ENCODE data around the gene PPP2R2B.

PPP2R2B gene

GRCh38 chr5:146672866-146673265 lies 205.7 kb downstream of the PPP2R2B start:
- DNase-seq (ENCODE audit: low read depth, low spot score): no peak
- H3K4me3 ChIP-seq (ENCODE audit: insufficient read length, low read depth): no peak overlapping the region
- H3K4me1 ChIP-seq (ENCODE audit: insufficient read depth, insufficient read length): no peaks in the 10 kb centered on the region
- no peak overlapping the region for H3K9ac ChIP-seq (ENCODE audit: insufficient read length, low read depth)
- TF ChIP-seq ZNF274 (IDR thresholded peaks at IDR 0.05; ENCODE audit: low read depth, low read length) (no peak), SUZ12 (IDR thresholded peaks at IDR 0.05; ENCODE audit: extremely low read depth, insufficient read depth, insufficient read length) (no peak), YY1 (IDR thresholded peaks at IDR 0.05; ENCODE audit: insufficient read depth, insufficient read length) (no peak)
- H3K36me3 ChIP-seq (ENCODE audit: insufficient read depth, insufficient read length, low read length): no peaks in the 10 kb centered on the region
- no peaks in the 10 kb centered on the region for H3K9me3 ChIP-seq (ENCODE audit: insufficient read depth, low read length)
- H3K27me3 ChIP-seq (ENCODE audit: insufficient read depth, insufficient read length): no peaks in the 10 kb centered on the region

GRCh38 chr5:146671561-146672295 lies 206.8 kb downstream of the PPP2R2B start:
- Histone ChIP-seq H3K9me3 (ENCODE audit: insufficient read depth, low read length) (no peaks in the 10 kb centered on the region), H3K36me3 (ENCODE audit: insufficient read depth, insufficient read length, low read length) (no peaks in the 10 kb centered on the region), H3K9ac (ENCODE audit: insufficient read length, low read depth) (no peak overlapping the region), H3K4me3 (ENCODE audit: insufficient read length, low read depth) (no peak overlapping the region), H3K27me3 (ENCODE audit: insufficient read depth, insufficient read length) (no peaks in the 10 kb centered on the region), H3K4me1 (ENCODE audit: insufficient read depth, insufficient read length) (no peaks in the 10 kb centered on the region)
- DNase-seq (ENCODE audit: low read depth, low spot score): no peak
- TF ChIP-seq YY1 (IDR thresholded peaks at IDR 0.05; ENCODE audit: insufficient read depth, insufficient read length) (no peak), ZNF274 (IDR thresholded peaks at IDR 0.05; ENCODE audit: low read depth, low read length) (no peak), SUZ12 (IDR thresholded peaks at IDR 0.05; ENCODE audit: extremely low read depth, insufficient read depth, insufficient read length) (no peak)

- H3K27me3 ChIP-seq (ENCODE audit: insufficient read depth, insufficient read length): no peaks in the 10 kb centered on the region
- H3K4me3 ChIP-seq (ENCODE audit: insufficient read length, low read depth): no peak overlapping the region
- DNase-seq (ENCODE audit: low read depth, low spot score): no peak
- H3K9me3 ChIP-seq (ENCODE audit: insufficient read depth, low read length): no peaks in the 10 kb centered on the region
- no peak overlapping the region for H3K9ac ChIP-seq (ENCODE audit: insufficient read length, low read depth)
- H3K36me3 ChIP-seq (ENCODE audit: insufficient read depth, insufficient read length, low read length): no peaks in the 10 kb centered on the region
- H3K4me1 ChIP-seq (ENCODE audit: insufficient read depth, insufficient read length): no peaks in the 10 kb centered on the region
- TF ChIP-seq SUZ12 (IDR thresholded peaks at IDR 0.05; ENCODE audit: extremely low read depth, insufficient read depth, insufficient read length): no peak
Observed at GRCh38 chr5:146669656-146670055, 208.9 kb downstream of the PPP2R2B start.

GRCh38 chr5:146667633-146668272 lies 210.8 kb downstream of the PPP2R2B start:
- Histone ChIP-seq H3K9ac (ENCODE audit: insufficient read length, low read depth) (no peak overlapping the region), H3K4me3 (ENCODE audit: insufficient read length, low read depth) (no peak overlapping the region), H3K4me1 (ENCODE audit: insufficient read depth, insufficient read length) (no peaks in the 10 kb centered on the region), H3K27me3 (ENCODE audit: insufficient read depth, insufficient read length) (no peaks in the 10 kb centered on the region), H3K36me3 (ENCODE audit: insufficient read depth, insufficient read length, low read length) (no peaks in the 10 kb centered on the region), H3K9me3 (ENCODE audit: insufficient read depth, low read length) (no peaks in the 10 kb centered on the region)
- TF ChIP-seq SUZ12 (IDR thresholded peaks at IDR 0.05; ENCODE audit: extremely low read depth, insufficient read depth, insufficient read length): no peak
- DNase-seq (ENCODE audit: low read depth, low spot score): no peak

- no peak for DNase-seq (ENCODE audit: low read depth, low spot score)
- no peak overlapping the region for H3K4me3 ChIP-seq (ENCODE audit: insufficient read length, low read depth)
- TF ChIP-seq YY1 (IDR thresholded peaks at IDR 0.05; ENCODE audit: insufficient read depth, insufficient read length): no peak
- no peak for TF ChIP-seq ZNF274 (IDR thresholded peaks at IDR 0.05; ENCODE audit: low read depth, low read length)
- no peak for TF ChIP-seq SUZ12 (IDR thresholded peaks at IDR 0.05; ENCODE audit: extremely low read depth, insufficient read depth, insufficient read length)
- no peaks in the 10 kb centered on the region for H3K9me3 ChIP-seq (ENCODE audit: insufficient read depth, low read length)
- H3K4me1 ChIP-seq (ENCODE audit: insufficient read depth, insufficient read length): no peaks in the 10 kb centered on the region
- no peaks in the 10 kb centered on the region for H3K36me3 ChIP-seq (ENCODE audit: insufficient read depth, insufficient read length, low read length)
- H3K9ac ChIP-seq (ENCODE audit: insufficient read length, low read depth): no peak overlapping the region
- no peaks in the 10 kb centered on the region for H3K27me3 ChIP-seq (ENCODE audit: insufficient read depth, insufficient read length)
Observed at GRCh38 chr5:146662229-146662628, 216.3 kb downstream of the PPP2R2B start.

GRCh38 chr5:146660376-146660960 lies 218.1 kb downstream of the PPP2R2B start:
- no peaks in the 10 kb centered on the region for H3K36me3 ChIP-seq (ENCODE audit: insufficient read depth, insufficient read length, low read length)
- H3K4me3 ChIP-seq (ENCODE audit: insufficient read length, low read depth): no peak overlapping the region
- H3K4me1 ChIP-seq (ENCODE audit: insufficient read depth, insufficient read length): no peaks in the 10 kb centered on the region
- TF ChIP-seq SUZ12 (IDR thresholded peaks at IDR 0.05; ENCODE audit: extremely low read depth, insufficient read depth, insufficient read length) (no peak), ZNF274 (IDR thresholded peaks at IDR 0.05; ENCODE audit: low read depth, low read length) (no peak), YY1 (IDR thresholded peaks at IDR 0.05; ENCODE audit: insufficient read depth, insufficient read length) (no peak)
- no peaks in the 10 kb centered on the region for H3K9me3 ChIP-seq (ENCODE audit: insufficient read depth, low read length)
- H3K27me3 ChIP-seq (ENCODE audit: insufficient read depth, insufficient read length): no peaks in the 10 kb centered on the region
- H3K9ac ChIP-seq (ENCODE audit: insufficient read length, low read depth): no peak overlapping the region
- DNase-seq (ENCODE audit: low read depth, low spot score): no peak

- no peak for DNase-seq (ENCODE audit: low read depth, low spot score)
- no peaks in the 10 kb centered on the region for H3K27me3 ChIP-seq (ENCODE audit: insufficient read depth, insufficient read length)
- H3K4me3 ChIP-seq (ENCODE audit: insufficient read length, low read depth): no peak overlapping the region
- no peaks in the 10 kb centered on the region for H3K9me3 ChIP-seq (ENCODE audit: insufficient read depth, low read length)
- H3K36me3 ChIP-seq (ENCODE audit: insufficient read depth, insufficient read length, low read length): no peaks in the 10 kb centered on the region
- TF ChIP-seq ZNF274 (IDR thresholded peaks at IDR 0.05; ENCODE audit: low read depth, low read length) (no peak), YY1 (IDR thresholded peaks at IDR 0.05; ENCODE audit: insufficient read depth, insufficient read length) (no peak), SUZ12 (IDR thresholded peaks at IDR 0.05; ENCODE audit: extremely low read depth, insufficient read depth, insufficient read length) (no peak)
- no peaks in the 10 kb centered on the region for H3K4me1 ChIP-seq (ENCODE audit: insufficient read depth, insufficient read length)
- no peak overlapping the region for H3K9ac ChIP-seq (ENCODE audit: insufficient read length, low read depth)
Observed at GRCh38 chr5:146659961-146660360, 218.6 kb downstream of the PPP2R2B start.

Data from NT2/D1 (cell line).